Stimulated activated CD8-positive, alpha-beta memory T cell treated with anti-CD3 and anti-CD28 coated beads, Interleukin-15, amount 100 ng/mL, for 1 hour (primary cell): ENCODE data around the gene ROMO1.
"Not testable (repeated sequence)": the region's sequence is repeated elsewhere in the genome, so short reads cannot be mapped to it uniquely, and the experiment has no call there.

Experiments
- DNase-seq: peaks from one replicate; pipeline ENCODE4 v3.0.0-alpha.2; 2020; ENCODE audit warnings: low read depth

The ROMO1 gene

DNA sequence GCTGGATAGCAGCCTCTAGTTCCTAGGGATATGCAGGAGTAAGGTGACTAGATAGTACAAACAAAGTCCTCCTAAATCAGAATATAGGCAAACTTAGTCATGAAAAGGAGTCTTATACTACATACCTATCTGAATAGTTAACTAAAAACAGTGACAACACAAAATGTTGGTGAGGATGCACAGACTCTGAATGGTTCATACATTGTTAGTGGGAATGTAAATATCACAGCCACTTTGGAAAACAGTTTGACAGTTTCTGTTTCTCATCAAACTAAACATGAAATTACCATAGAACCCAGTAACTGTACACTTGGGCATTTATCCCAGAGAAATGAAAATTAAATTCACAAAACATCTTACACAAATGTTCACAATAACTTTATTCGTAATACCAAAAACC is 17.2 kb upstream of the ROMO1 start:
- no peak for DNase-seq

DNA sequence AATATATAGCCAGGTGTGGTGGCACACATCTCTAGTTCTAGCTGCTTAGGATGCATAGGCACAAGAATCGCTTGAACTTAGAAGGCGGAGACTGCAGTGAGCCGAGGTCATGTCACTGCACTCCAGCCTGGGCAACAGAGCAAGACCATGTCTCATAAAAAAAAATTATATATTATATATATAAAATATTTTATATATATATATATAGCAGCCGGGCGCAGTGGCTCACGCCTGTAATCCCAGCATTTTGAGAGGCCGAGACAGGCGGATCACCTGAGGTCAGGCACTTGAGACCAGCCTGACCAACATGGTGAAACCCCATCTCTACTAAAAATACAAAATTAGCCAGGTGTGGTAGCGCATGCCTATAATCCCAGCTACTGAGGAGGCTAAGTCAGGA is 13.8 kb upstream of the ROMO1 start:
- DNase-seq: not testable (repeated sequence)

DNA sequence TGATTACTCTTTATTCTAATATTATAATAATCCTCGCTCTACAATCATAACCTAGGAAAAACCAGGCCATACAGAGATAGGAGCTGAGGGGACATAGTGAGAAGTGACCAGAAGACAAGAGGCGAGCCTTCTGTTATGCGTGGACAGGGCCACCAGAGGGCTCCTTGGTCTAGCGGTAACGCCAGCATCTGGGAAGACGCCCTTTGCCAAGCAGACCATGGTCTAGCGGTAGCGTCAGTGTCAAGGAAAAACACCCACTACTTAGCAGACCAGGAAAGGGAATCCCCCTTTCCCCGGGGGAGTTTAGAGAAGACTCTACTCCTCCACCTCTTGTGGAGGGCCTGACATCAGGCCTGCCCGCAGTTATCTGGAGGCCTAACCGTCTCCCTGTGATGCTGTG is 12.3 kb upstream of the ROMO1 start:
- DNase-seq: not testable (repeated sequence)

DNA sequence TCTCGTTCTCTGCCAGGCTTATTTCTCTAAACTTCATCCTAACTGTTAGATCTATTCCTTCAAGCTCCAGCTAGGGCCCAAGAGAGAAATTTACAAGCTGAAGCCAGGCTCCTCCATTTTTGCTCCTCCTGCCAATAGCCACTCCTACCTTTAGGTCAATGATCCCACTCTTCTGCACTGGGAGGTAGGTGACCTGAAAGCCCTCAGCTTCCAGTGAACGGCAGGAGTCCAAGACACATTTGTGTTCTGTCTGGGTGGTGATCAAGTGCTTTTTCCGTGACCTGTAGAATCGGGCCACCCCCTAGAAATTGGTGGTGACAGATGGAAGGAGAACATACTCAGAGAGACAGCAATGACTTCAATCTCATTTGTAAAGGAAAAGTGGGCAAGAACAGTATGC is 8.9 kb upstream of the ROMO1 start:
- DNase-seq: no peak

DNA sequence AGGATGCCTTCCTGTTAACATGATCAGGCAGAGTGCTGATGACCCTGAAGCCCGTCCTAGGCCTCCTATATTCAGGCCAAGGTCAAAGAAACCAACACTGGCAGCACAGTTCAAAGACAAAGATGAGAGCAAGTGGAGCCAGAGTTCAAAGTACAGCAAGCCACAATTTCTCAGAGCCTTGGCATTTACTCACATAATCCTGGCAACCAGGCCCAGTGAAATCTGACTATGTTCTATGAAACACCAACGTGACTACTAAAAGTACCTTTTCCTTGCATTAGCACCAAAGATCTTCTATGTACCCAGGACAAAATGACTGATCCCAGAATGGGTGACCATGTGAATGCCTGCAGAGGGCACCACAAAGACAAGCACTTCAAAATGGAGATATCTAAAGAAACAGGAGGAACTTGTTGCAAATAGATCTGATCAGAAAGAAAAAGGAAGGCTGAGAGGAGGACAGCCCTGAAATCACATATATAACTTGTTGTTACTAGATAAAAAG is 3.9 kb upstream of the ROMO1 start:
- no peak for DNase-seq

DNA sequence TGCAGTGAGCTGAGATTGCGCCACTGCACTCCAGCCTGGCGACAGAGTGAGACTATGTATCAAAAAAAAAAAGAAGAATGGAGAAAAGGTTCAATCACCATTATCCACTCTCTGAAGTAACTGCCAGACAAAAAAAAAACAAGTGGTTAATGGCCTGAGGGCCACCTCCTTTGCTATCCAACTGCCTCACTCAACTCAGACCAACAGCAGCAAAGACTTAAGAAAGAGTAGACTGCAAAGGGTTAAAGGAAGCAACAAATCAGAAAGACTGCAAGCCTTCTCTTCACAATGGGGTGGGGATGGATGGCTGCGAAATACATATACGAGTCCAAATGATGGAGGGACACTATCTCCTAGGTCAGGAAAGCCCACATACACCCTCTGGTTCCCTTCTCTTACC is 3.2 kb upstream of the ROMO1 start:
- DNase-seq: no peak

DNA sequence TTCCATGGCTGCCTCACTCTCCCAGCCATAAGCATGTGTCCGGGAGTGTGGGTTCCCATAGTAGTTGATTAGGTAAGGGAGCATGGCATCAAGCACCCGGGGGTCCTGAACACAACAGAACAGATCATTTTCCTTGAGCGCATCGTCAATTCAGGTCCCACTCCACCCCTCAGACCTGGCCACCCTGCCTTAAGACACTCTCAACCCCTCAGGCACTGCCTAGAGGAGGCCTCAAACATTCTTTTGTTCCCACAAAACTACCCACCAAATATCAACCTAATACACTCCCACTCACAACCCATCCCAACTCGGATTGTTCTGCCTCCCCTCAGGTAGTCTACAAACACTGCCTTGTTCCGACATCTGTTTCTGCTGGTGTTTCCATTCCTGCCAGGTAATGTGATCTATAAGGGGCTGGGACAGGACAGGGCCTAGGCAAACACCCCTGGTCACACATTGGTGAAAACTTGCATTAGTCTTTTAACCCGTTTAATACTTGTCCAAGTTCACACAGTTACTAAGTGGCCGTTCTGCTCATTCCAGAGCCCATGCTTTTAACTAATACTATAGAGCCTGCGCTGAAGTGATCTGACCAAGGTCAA is 1.4 kb upstream of the ROMO1 start:
- DNase-seq: no peak

DNA sequence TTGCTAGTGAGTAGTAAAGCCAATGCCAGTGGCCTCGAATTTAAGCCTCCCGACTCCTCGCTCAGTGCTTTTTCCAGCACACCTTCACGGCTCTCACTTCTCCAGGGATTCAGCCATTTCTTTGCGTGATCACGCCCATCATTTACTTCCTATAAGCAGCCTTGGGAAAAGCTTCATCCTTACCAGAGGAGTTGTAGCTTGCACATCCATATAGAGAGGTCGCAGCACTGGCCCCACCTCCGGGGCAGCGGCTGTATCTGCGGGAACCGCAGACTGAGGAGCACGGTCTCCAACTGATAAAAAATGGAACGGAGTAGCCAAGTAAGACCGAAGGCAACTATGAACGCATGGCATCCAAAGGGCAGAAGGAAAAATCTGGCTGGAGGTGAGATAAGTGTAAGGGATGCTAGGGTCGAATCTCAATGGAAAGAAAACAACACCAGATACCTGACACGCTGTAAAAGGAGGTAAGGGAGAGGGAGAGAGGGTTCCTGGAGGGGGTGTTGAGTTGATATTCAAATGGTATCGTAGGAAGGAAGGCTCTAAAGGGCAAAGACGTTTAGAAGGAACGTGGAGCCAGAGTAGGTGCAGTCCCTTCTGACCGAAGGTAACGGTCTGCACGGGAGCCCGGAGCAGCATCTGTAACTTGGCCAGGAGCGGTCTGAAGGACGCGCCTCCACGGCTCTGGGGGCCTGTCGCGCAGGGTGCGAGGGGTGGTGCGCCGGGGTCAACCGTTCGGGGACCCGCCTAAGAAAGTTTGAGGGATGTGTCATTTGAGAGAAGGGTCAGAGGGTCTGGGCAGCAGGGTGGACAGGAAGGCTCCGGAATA is 693 bp upstream of the ROMO1 start:
- DNase-seq: no peak

DNA sequence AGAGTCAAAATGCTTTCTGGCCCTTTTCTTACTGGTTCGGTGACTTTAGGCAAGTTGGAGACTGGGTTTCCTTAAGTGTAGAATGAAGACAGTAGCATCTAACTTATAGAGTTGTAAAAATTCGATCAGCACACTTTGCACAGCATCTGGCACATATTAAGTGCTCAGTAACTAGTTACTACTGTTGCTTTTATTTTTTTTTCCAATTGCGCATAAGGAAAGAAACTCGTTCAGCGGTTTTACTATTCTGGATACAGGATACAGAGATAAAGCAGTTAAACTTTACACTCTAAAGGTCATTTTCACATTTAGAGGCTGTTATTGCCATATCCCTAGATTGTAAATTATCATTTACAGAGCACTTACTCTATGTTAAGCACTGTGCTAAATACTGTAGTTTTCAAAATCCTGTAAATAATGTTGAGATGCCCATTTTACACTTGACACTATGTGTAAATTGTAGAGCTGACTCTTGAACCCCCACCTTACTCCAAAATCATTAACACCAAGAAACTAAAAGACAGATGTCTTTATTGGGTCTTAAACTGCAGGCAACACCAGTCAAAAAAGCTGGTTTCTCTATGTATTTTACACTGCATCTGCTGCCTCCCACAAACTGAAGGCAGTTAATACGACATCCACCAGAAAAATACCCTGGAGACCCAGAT is 886 bp downstream of the ROMO1 start:
- DNase-seq: no peak

DNA sequence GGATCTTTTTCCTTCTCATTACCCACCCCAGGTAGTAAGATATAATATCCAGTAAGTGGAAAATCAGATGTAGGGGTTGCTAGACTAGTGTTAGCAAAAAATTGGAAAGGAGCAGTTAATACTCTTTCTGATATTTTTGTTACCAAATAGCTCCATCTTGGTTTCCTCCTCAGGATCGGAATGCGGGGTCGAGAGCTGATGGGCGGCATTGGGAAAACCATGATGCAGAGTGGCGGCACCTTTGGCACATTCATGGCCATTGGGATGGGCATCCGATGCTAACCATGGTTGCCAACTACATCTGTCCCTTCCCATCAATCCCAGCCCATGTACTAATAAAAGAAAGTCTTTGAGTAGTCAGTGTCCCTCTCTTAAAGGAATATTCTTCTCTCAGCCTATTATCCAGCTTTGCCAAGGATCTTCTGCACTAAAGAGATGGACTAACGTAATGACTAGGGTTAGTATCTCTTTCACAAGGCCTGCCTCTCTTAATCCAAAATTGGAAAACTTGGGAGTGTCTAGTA is 1.5 kb downstream of the ROMO1 start:
- DNase-seq: no peak

DNA sequence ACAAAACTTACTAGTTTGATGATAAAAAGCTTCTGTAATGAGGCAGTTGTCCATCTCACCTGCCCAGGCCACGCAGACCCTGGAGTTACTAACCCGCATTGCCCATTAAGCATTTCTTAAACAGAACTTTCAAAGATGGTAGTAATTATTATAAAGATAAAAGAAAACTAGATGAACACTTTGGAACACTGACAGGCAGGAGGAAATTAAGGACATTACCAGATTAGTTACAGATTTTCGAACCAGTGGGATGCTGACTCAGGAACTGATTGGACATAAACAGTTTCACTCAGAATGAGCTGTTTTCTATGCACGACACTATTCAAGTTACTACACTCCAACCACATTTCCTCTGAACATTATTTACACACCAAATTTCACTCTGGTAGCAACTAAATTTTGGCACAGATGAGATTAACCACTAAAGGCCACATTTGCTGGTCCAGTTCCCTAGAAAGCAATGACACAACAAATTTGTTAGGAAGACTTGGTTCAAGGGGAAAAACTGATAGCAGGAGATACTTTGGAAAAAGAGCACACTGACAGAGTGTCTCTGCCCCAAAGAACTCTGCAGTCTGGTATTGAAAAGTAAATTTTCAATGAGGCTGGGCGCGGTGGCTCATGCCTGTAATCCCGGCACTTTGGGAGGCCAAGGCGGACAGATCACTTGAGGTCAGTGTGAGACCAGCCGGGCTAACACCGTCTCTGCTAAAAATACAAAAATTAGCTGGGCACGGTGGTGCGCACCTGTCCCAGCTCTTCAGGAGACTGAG is 3.0 kb downstream of the ROMO1 start:
- no peak for DNase-seq

DNA sequence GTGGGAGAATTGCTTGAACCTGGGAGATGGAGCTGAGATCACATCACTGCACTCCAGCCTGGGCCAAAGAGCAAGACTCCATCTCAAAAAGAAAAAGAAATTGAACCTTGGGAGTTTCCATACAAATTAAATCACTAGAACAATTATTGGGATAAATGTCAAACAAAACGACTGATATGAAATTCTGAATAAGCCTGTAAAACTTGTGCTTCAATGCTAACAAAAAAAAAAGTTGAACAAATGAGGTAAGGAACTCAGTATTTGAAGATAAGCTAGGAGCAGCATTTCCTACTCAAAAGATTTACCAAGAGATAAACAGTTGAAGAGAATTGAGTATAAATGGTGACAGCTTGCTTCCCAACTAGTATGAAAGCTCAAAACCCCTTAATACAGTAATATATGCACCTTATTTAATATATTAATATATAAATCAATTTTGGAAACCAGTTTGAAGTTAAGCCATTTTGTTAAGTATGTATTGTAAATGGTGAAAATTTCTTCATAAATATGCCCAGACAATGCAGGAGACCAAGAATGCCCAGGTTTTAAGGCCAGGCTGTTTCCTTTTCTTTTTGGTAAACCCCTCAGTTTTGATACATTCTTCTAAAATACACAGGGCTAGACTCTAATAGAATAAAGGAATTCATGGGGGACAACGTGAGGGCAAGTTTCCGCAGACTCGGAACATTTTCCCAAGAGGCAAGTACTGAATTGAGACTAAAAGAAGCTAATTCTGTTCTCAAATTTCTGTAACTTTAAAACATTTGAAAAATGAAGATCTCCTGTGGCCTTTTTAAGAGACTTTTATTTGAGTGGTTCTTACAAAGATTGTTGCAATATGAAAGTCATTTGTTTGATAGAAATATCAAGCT is 3.9 kb downstream of the ROMO1 start:
- no peak for DNase-seq

DNA sequence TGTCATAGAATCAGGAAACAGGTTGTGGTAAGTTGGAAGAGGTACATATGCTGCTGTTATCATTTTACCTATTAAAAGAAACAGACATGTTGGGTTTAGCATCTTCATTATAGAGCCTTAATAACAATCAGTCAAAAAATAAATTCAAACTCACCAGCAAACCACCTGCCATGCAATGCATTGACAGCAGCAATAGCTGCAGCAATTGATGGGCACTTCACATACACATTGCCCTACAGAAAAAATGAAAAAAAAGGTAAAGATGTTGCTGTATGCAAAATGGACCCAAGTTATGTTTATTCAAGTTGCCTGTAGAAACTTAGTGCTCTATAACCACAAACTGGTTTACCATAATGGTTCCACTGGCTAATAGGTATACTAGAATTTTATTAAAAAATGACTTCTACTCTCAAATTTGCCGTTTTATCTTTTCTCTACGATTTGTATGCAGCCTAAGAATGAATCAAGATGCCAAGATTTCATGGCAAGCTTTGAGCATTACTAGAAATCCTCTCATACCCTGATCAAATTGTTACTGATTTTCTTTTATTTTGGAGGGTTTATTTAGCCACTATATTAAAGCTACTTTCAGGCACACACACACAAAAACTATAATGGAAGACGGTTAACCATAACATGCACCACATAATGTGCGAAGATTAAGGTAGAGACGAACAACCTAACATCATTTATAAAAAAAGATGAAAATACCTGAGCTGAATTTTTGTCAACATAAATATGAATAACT is 5.5 kb downstream of the ROMO1 start:
- no peak for DNase-seq

DNA sequence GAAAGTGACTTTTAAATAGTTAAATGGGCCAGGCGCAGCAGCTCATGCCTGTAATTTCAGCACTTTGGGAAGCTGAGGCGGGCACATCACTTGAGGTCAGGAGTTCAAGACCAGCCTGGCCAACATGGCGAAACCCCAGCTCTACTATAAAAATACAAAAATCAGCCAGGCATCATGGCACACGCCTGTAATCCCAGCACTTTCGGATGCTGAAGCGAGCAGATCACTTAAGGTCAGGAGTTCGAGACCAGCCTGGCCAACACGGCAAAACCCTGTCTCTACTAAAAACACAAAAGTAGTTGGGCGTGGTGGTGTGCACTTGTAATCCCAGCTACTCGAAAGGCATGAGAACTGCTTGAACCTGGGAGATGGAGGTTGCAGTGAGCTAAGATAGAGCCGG is 6.7 kb downstream of the ROMO1 start:
- DNase-seq: not testable (repeated sequence)

DNA sequence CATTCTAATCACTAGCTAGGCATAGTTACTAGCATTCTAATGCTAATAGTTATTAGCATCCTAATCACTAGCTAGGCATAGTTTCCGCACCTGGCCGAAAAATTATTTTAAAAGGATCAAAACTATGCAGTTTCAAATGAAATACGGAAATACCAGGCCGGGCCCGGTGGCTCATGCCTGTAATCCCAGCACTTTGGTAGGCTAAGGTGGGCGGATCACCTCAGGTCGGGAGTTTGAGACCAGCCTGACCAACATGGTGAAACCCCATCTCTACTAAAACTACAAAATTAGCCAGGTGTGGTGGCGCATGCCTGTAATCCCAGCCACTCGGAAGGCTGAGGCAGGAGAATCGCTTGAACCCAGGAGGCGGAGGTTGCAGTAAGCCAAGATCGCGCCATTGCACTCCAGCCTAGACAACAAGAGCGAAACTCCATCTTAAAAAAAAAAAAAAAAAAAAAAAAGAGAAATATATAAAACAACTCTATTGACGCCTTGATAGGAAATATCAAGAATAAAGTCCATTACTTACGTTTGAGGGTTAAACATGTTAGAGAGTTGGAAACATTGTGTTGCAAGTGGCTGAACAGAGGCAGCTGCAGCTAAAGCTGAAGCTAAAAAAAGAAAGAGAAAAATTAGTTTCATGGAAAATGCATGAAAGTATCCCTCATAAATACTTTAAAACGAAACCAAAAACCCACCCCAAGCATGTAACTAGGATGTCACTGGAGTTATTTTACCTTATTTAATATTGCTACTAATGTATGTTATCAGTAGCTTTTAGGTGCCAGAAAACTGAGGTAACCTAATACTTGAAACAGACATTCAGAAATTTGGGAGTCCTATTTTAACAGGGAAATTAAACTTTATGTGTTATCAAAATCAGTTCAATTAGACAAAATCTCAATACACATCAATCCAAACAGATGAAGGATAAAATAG is 7.7 kb downstream of the ROMO1 start:
- DNase-seq: not testable (repeated sequence)

DNA sequence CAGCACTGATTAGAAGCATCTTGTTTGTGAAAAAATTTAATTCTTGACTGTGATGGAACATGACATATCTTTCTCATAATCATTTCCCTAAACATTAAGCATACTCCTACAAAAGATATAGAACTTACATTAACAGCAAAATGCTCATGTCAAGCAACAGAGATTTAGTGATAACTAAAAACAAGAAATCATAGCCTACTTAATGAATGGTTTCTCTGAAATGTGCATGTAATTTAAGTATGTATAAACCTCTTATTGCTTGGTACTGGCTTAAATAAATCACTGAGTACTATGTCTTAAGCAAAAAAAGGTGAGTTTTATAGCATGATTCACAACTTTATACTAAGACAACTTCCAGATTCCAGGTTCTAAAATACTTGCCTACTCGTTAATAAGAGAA is 9.3 kb downstream of the ROMO1 start:
- DNase-seq: no peak

DNA sequence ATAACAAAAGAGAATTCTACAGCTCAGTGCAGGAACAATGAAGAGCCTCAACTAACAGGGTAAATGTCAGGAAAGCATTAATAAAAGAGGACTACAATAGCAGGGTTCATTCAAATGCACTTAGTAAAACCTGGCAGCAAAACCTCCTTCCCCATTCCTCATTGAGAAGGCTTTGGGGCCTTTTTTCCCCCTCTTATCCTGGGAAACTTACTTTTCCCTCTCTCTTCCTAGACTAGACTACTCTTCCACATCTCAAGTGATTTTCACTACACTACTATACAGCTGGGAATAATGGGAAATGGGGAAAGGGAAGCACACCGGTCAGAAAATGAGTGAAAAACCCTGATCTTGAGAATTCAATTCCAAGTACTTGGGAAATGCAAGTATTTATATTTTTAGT is 10.1 kb downstream of the ROMO1 start:
- no peak for DNase-seq

DNA sequence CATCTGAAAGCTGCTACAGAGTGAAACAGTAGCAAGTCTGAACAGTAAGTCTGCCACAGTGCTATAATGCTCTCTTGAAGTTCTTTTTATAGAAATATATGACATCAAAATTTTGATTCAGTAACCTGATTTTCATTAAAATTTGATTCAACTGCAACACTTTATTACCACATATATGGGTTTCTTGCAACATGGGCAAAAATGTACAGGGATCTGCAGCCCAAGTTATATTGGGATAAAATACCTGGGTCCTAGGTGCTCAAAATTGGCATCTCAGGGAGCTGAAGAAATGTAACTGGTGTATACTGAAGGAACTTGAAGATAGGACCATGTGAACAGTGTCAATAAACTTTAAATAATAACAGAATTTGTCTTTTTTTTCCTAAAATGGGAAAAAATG is 10.8 kb downstream of the ROMO1 start:
- no peak for DNase-seq

DNA sequence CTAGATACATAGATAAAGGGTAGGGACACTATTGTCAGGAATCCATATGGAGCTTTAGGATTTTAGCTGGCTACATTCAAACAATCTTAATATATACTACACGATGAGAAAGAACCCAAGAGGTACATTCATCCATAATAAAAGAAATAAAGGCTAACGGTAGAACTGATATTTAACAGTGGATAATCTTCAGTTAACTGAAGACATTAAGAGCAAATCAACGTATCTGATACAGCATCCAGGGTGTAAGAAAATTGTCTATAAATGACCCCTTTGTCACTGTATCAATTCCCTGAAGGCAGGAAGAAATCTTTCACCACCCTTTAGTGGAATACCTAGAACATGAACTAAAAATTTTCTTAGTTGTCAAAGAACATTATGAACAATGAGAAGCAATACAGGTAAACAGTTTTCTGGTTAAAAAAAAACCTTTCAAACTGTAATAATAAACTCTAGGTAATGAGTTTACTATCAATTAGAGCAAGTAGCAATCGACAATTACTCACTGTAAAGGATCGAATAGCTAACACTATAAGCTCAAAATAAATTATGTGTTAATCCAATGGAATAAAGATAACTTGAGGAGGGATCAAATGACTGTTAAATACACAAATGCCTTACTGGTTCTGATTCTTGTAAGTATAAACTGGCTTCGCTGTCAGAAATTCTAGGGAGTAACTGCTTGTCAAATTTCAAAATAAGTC is 11.8 kb downstream of the ROMO1 start:
- DNase-seq: no peak
